Kidney (tissue), 14 donors: Measurements from ENCODE around the gene P4HA1. TPM values are rescaled to one million over a fixed set of nuclear protein-coding genes. Genes with fewer than 3 reads are reported as not detected.
"Not testable (repeated sequence)": the region's sequence is repeated elsewhere in the genome, so short reads cannot be mapped to it uniquely, and the experiment has no call there.

Source experiments
- DNase-seq, 5 donors: peaks; one replicate each; pipeline ENCODE4 v3.0.0-alpha.2; 2013 to 2020
- FAIRE-seq: peaks from 2 replicates; lab custom pipeline; 2012; peaks lifted over from hg19 to GRCh38; lab: Jason Lieb, UNC
- H3K27ac ChIP-seq, 2 donors: one replicate each; pipeline ENCODE4 v1.7.0; 2013; ENCODE audit warnings: low read depth in 2 of 2, low read length in 2 of 2, inconsistent platforms in 1 of 2
- H3K27me3 ChIP-seq: one replicate; pipeline ENCODE4 v1.7.1; 2013; ENCODE audit warnings: low read length, inconsistent platforms; ENCODE audit not compliant: control insufficient read depth, insufficient read depth
- H3K36me3 ChIP-seq, 3 donors: one replicate each; pipeline versions ENCODE4 v1.7.0 to v1.7.1; 2013; ENCODE audit warnings: low read length in 3 of 3, control low read depth in 1 of 3, inconsistent platforms in 1 of 3; ENCODE audit not compliant: insufficient read depth in 3 of 3, control insufficient read depth in 2 of 3
- H3K4me1 ChIP-seq, 3 donors: one replicate each; pipeline versions ENCODE4 v1.7.0 to v1.7.1; 2013; ENCODE audit warnings: low read length in 3 of 3, inconsistent platforms in 1 of 3, low read depth in 1 of 3; ENCODE audit not compliant: control insufficient read depth in 2 of 3, insufficient read depth in 2 of 3
- H3K4me3 ChIP-seq, 3 donors: one replicate each; pipeline versions ENCODE4 v1.7.0 to v1.8.1; 2013; ENCODE audit warnings: low read length in 3 of 3, control low read depth in 1 of 3, inconsistent platforms in 1 of 3
- H3K9ac ChIP-seq, 3 donors: one replicate each; pipeline versions ENCODE4 v1.7.0 to v1.7.1; 2013; ENCODE audit warnings: low read length in 3 of 3, control low read depth in 1 of 3, inconsistent platforms in 1 of 3
- H3K9me3 ChIP-seq, 3 donors: one replicate each; pipeline versions ENCODE4 v1.7.0 to v1.7.1; 2013; ENCODE audit warnings: low read length in 3 of 3, control low read depth in 1 of 3, inconsistent platforms in 1 of 3; ENCODE audit not compliant: control insufficient read depth in 2 of 3, insufficient read depth in 1 of 3
- intact Hi-C: fragments of 100-400 bp; cut with DNase I; formaldehyde crosslinking; loops from one replicate; pipeline ENCODE4 v1.11.1; 2022
- polyA plus RNA-seq: library from polyadenylated mRNA; stranded (reverse); fragments of 350-450 nt; fragmentation: Illumina TruSeq; extraction: RNeasy Lipid Tissue Mini Kit (QIAGEN cat#74804); gene quantifications from one replicate; pipeline ENCODE4 v1.2.3, GENCODE V29; 2014; ENCODE audit warnings: low read depth, low replicate concordance; ENCODE audit not compliant: insufficient read depth
- total RNA-seq: library from RNA; stranded (reverse); fragmentation: NEBNext Ultra II Directional; extraction: Animal tissue kit (Norgen Biotek cat#: 25700); gene quantifications from one replicate; pipeline ENCODE4 v1.2.1, GENCODE V29; 2021
- TF ChIP-seq, protein P1 (sequence below): IDR thresholded peaks from 3 replicates; pipeline ENCODE4 v1.5.1; 2012; ENCODE audit warnings: mild to moderate bottlenecking, moderate library complexity, borderline replicate concordance; ENCODE audit not compliant: insufficient read depth; ENCODE audit errors: extremely low read depth
- donor health status: control.
- donor health status: control.
- donor health status: control.
- donor health status: control.
- donor health status: control.
- donor health status: DM: yes; HTN: yes; CAD: no.
- donor health status: Normal renal cell carcinoma (clear cell type).

P4HA1 gene
- total and polyA plus RNA-seq, 2 donors from 2014 or later: 15.7 to 25.3 TPM

- peaks cover 0 to 4% (median 4%) of the 10 kb centered on the region in 3 donors for H3K4me1 ChIP-seq
- no peaks in the 10 kb centered on the region for H3K27me3 ChIP-seq
- intact Hi-C loops: no loop called here
- H3K9ac ChIP-seq: no peak overlapping the region
- H3K36me3 ChIP-seq: peaks cover 2 to 33% (median 15%) of the 10 kb centered on the region in 3 donors
- H3K4me3 ChIP-seq: no peak overlapping the region
- no peak overlapping the region for H3K27ac ChIP-seq
- no peak for FAIRE-seq
- DNase-seq: no peak
- H3K9me3 ChIP-seq: no peaks in the 10 kb centered on the region
- TF ChIP-seq, protein P1, sequence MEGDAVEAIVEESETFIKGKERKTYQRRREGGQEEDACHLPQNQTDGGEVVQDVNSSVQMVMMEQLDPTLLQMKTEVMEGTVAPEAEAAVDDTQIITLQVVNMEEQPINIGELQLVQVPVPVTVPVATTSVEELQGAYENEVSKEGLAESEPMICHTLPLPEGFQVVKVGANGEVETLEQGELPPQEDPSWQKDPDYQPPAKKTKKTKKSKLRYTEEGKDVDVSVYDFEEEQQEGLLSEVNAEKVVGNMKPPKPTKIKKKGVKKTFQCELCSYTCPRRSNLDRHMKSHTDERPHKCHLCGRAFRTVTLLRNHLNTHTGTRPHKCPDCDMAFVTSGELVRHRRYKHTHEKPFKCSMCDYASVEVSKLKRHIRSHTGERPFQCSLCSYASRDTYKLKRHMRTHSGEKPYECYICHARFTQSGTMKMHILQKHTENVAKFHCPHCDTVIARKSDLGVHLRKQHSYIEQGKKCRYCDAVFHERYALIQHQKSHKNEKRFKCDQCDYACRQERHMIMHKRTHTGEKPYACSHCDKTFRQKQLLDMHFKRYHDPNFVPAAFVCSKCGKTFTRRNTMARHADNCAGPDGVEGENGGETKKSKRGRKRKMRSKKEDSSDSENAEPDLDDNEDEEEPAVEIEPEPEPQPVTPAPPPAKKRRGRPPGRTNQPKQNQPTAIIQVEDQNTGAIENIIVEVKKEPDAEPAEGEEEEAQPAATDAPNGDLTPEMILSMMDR: no peak
Measured at GRCh38 chr10:73015779-73016178, 80.9 kb downstream of the P4HA1 start.

- TF ChIP-seq, protein P1: no peak
- DNase-seq: no peak
- H3K9me3 ChIP-seq: no peaks in the 10 kb centered on the region
- H3K4me1 ChIP-seq: no peaks in the 10 kb centered on the region
- H3K36me3 ChIP-seq: peaks cover 3% of the 10 kb centered on the region in 3 donors
- no peak for FAIRE-seq
- H3K4me3 ChIP-seq: no peak overlapping the region
- H3K27me3 ChIP-seq: no peaks in the 10 kb centered on the region
- intact Hi-C loops: no loop called here
- H3K27ac ChIP-seq: no peak overlapping the region
- no peak overlapping the region for H3K9ac ChIP-seq
Measured at GRCh38 chr10:73003822-73004221, 92.8 kb downstream of the P4HA1 start.

- no peaks in the 10 kb centered on the region for H3K27me3 ChIP-seq
- H3K9me3 ChIP-seq: peaks cover 0 to 3% (median 0%) of the 10 kb centered on the region in 3 donors
- H3K4me1 ChIP-seq: no peaks in the 10 kb centered on the region
- FAIRE-seq (no peak), DNase-seq (no peak)
- no peak overlapping the region for H3K4me3 ChIP-seq
- no peak overlapping the region for H3K27ac ChIP-seq
- TF ChIP-seq, protein P1: no peak
- no peak overlapping the region for H3K9ac ChIP-seq
- intact Hi-C loops: no loop called here
- H3K36me3 ChIP-seq: no peaks in the 10 kb centered on the region
Measured at GRCh38 chr10:73000973-73001372, 95.7 kb downstream of the P4HA1 start.

DNA sequence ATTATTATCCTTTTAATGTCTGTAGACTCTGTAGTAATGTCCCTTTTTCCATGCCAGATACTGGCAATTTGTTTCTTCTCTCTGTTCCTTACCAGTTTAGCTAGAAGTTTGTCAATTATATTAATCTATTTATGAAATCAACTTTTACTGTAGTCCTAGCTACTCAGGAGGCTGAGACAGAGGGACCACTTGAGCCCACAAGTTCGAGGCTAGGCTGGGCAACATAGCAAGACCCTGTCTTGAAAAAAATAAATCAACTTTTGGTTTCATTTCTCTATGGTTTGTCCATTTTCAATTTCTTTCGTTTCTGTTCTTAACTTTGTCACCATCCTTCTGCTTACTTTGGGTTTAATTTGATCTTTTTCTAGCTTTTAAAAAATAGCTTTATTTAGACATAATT, 99.6 kb downstream of the P4HA1 start:
- no peak overlapping the region for H3K4me3 ChIP-seq
- H3K27ac ChIP-seq: no peak overlapping the region
- intact Hi-C loops: no loop called here
- H3K9me3 ChIP-seq: peaks cover 0 to 3% (median 0%) of the 10 kb centered on the region in 3 donors
- no peaks in the 10 kb centered on the region for H3K4me1 ChIP-seq
- H3K9ac ChIP-seq: no peak overlapping the region
- TF ChIP-seq, protein P1: no peak
- no peaks in the 10 kb centered on the region for H3K27me3 ChIP-seq
- no peaks in the 10 kb centered on the region for H3K36me3 ChIP-seq
- FAIRE-seq (no peak), DNase-seq (no peak)

DNA sequence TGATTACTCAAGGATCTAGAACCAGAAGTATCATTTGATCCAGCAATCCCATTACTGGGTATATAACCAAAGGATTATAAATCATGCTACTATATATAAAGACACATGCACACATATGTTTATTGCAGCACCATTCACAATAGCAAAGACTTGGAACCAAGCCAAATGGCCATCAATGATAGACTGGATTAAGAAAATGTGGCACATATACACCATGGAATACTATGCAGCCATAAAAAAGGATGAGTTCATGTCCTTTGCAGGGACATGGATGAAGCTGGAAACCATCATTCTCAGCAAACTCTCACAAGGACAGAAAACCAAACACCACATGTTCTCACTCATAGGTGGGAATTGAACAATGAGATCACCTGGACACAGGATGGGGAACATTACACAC, 101.2 kb downstream of the P4HA1 start:
- FAIRE-seq, H3K27me3 ChIP-seq, H3K27ac ChIP-seq: not testable (repeated sequence)

DNA sequence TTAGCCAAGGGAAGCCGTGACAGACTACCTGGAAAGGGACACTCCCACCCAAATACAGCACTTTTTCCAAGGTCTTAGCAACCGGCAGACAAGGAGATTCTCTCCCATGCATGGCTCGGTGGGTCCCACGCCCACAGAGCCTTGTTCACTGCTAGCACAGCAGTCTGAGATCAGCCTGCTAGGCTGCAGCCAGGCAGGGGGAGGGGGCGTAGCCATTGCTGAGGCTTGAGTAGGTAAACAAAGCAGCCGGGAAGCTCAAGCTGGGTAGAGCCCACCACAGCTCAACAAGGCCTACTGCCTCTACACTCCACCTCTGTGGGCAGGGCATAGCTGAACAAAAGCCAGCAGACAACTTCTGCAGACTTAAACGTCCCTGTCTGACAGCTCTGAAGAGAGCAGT, 106.9 kb downstream of the P4HA1 start:
- FAIRE-seq, intact Hi-C loops, H3K36me3 ChIP-seq, H3K27me3 ChIP-seq, H3K4me3 ChIP-seq, H3K9ac ChIP-seq, H3K4me1 ChIP-seq, H3K9me3 ChIP-seq, DNase-seq, H3K27ac ChIP-seq: not testable (repeated sequence)

More for the DNA sequence above, 101.2 kb downstream of the P4HA1 start:
- H3K4me1 ChIP-seq, H3K4me3 ChIP-seq, H3K36me3 ChIP-seq, H3K9me3 ChIP-seq, H3K9ac ChIP-seq, DNase-seq, intact Hi-C loops: not testable (repeated sequence)
